GM04503 (cell line): Measurements from ENCODE around the gene PMPCB.
"Not testable (repeated sequence)": the region's sequence is repeated elsewhere in the genome, so short reads cannot be mapped to it uniquely, and the experiment has no call there.

ENCODE experiments used
- DNase-seq: peaks from one replicate; pipeline ENCODE4 v3.0.0-alpha.2; 2012; ENCODE audit warnings: low read depth

PMPCB gene

GRCh38 chr7:103296901-103297836 lies at the start of gene PMPCB:
Gene PMPCB (plus strand): TSS chr7:103297435. CDS start chr7:103297460, 25 bp downstream.
- peak; percentile 53 for DNase-seq

DNA sequence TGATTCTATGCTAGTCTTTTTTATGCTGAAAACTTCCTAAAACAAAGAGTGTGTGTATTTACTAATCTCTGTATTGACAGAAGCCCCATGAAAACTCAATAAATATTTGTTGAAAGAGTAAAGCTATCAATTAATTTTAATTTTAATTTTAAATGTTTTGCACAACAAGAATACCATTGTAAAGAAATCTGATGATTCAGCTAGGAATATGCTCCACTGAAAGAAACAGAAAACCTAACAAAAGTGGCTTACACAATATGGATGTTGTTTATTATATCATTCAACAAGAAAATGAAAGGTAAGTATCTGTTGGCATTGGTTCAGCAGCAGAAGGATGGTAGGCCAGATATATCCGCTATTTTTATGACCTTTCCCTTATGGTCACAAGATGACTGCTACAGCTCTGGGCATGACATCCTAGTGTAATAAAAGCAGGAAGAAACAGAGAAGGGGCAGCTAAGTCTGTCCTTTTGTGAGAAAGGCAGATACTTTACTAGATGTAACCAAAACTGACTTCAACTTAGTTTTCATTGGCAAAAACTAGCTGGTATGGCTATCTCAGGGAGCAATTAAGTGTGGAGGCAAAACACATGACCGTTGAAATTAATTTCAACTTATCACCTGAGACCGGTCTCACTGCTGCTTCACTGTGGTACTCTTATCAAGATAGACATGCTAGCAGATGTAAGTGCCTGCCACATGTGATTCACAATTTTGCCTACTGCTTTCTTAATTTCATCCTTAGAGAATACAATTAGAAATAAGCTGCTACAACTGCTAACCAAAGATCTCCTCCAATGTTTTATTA lies 43.3 kb upstream of the PMPCB start:
- DNase-seq, result not testable (repeated sequence)

DNA sequence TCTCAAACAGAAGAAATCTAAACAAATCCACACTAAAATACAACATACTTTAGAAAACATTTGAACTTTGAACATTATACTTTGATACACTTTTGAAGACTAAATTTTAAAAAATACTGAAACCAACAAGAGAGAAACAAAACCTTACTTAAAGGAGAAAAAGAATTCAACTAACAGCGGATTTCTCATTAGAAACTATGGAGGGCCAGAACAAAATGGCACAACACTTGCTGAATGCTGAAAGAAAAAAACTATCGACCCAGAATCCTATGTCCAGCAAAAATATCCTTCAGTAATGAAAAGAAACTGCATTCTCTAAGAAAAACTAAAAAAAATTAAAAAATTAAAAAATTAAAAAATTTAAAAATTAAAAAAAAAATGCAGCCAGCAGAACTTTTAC lies 33.2 kb upstream of the PMPCB start:
- DNase-seq, result not testable (repeated sequence)

DNA sequence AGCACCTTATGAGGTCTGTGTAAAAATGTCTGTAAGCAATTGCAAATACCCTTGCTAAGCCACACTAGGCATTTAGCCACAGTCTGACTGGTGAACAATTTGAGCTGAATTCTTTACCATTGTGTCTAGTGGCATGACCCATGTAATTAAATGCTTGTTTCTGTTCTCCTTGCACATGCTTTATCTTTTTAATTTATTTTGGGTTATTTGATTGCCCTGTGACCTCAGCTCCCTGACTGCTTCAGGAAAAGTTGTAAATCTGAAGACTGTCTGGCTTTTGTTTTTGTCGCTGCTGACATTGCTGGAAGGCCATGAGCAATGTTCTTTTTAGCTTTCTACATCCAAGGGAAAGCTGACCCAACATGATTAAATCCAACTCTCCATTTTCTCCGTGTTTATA lies 31.0 kb upstream of the PMPCB start:
- DNase-seq, result not testable (repeated sequence)

GRCh38 chr7:103273374-103273773 lies 23.9 kb upstream of the PMPCB start:
- DNase-seq, result not testable (repeated sequence)

DNA sequence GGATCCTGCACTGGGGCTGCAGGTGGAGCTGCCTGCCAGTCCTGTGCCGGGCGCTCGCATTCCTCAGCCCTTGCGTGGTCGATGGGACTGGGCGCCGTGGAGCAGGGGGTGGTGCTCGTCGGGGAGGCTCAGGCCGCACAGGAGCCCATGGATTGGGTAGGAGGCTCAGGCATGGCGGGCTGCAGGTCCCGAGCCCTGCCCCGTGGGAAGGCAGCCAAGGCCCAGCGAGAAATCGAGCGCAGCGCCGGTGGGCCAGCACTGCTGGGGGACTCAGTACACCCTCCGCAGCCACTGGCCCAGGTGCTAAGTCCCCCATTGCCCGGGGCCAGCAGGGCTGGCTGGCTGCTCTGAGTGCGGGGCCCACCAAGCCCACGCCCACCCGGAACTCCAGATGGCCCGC lies 22.4 kb upstream of the PMPCB start:
- DNase-seq, result not testable (repeated sequence)

- not testable (repeated sequence) for DNase-seq
Observed at GRCh38 chr7:103278195-103278594, 19.0 kb upstream of the PMPCB start.

DNA sequence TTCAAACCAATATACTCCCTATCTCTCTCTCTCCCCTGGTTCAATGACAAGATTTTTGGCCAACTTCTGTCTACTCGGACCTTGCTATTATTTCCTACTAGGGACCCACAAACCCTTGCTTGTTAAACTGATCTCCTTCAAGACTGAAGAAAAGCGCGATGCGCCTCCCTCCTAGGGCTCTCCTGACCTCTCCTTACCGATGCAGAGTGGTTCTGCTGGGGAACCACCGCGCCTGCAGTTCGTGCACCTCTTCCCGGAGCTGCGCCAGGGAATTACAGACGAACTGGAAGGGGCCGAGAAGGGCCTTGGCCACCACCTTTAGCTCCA lies 17.6 kb upstream of the PMPCB start:
- not testable (repeated sequence) for DNase-seq

- DNase-seq, result not testable (repeated sequence)
Observed at GRCh38 chr7:103279963-103280802, 17.1 kb upstream of the PMPCB start.

DNA sequence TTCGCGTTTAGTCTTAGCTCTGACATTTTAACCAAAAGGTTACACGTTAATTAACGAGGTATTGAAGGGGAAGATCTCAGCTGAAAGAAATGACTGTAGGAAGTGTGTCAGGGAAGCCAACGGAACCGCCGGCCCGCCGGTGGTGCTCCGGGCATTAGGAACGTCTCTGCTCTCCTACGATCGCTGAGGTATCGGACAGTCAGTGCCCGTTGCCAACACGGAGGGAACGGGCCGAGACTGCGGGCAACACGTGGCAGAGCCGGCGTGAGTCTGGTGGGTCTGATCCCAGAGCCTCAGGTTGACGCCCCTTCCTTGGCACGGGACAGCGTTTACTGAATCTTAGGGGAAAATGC lies 16.5 kb upstream of the PMPCB start:
- DNase-seq, result not testable (repeated sequence)

DNA sequence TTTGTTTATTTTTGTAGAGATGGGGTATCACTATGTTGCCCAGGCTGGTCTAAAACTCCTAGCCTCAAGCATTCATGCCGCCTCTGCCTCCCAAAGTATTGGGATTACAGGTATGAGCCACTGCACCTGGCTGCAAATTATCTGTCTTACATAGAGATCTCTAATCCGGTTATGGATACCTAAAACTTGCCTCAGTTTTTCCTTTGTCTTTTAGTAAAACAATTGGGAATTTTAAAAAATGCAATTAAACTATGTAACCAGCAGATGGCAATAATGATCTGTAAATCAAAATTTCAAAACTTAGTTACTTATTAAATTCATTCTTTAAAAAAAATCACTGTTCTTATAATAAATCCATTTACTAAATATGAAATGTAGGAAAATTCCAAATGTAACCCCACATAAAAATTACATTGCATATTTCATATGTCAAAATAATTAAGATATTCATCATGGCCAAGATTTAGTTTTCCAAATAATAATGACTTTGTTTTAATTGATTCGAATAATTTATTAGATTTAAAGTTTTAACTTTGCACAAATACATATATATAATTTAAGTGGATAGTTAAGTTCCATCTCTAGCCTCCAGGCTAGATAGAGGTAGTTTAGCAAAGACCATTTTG lies 14.3 kb upstream of the PMPCB start:
- DNase-seq, result not testable (repeated sequence)

DNA sequence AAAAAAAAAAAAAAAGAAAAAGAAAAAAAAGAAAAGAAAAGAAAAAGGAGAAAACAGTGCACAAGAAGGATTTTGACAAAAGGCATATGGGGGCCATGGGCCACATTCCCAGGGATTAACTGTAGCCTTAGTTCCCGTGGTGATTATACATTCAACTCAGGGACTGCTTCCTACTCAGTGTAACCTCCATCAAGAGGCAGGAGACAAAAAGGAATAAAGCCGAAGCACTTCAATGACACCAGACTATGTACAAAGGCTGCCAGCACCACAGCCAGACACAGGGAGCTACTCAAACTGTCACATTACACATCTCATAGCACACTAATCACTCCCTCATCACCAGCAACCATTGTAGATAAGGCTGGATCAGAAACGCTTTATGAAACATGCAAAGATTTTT lies 5.1 kb upstream of the PMPCB start:
- no peak for DNase-seq

DNA sequence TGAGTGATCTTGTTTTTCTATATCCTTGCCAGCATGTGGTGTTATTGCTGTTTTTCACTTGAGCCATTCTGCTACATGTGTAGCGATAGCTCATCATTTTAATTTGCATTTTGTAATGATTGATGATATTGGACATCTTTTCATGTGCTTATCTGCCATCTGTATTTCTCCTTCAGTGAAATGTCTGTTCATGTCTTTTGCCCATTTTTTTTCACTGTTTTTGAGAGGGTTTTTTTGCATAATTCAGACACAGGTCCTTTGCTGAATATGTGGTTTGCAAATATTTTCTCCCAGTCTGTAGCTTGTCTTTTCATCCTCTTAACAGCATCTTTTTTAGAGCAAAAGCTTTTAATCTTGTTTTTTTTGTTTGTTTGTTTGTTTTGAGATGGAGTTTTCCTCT lies 3.7 kb upstream of the PMPCB start:
- DNase-seq, result no peak

- no peak for DNase-seq
Observed at GRCh38 chr7:103297837-103298179, 573 bp downstream of the PMPCB start.

DNA sequence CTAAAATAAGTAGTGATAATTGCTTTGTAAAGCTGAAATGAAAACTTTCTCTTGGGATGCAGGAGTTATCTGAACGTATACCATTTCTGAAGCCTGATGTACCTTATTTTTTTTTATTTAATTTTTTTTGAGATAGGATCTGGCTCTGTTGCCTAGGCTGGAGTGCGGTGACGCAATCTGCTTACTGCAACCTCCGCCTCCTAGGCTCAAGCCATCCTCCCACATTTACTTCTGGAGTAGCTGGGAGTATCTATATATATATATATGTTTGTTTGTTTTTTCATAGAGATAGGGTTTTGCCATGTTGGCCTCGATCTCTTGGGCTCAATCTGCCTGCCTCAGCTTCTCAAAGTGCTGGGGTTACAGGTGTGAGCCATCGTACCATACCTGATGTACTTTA lies 2.4 kb downstream of the PMPCB start:
- no peak for DNase-seq

GRCh38 chr7:103301441-103301840 lies 4.2 kb downstream of the PMPCB start:
- no peak for DNase-seq

- DNase-seq, result no peak
Observed at GRCh38 chr7:103307503-103308231, 10.4 kb downstream of the PMPCB start.

GRCh38 chr7:103314852-103315251 lies 17.6 kb downstream of the PMPCB start:
- no peak for DNase-seq

DNA sequence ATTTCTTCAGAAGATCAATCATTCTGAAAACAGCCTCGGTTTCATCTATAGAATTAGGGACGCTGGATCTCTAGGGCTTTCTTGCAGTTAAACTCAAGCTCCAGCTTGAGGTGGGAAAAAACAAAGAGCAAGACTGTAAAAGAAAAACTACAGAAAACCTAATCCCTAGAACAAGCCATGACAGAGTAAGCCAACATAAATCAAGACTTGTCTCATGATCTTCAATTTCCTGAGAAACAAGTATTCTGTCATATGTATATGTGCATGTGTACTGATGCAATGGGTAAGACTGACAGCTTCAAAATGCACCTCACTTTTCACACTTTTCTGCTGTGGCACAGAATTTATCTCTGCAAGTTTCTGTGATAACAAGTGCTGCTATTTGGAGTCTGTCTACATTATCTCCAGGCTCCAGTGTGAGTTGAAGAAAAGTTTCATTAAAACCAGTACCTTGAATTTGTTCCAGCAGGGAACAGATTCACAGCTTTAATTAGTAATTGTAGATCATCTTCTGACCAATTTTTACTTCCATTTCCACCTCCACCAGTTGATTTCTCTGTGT lies 19.2 kb downstream of the PMPCB start:
- DNase-seq, result no peak

DNA sequence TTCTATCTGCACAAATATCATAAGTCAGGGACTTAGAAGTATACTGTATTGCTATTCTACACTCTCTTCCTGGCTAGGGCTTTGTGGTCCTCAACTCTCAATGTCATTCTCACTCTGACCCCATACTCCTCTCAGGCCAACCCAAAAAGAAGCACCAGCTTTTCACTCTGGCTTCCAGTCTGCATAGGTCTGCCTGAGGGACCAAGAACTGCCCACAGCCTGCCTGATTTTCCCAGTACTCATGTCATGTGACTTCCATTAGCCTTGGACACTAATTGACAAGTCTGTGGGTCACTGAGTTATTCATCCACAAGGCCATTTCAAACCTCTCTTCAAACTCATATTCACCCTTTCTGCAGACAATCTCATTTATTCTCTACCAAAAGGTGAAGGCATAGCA lies 19.8 kb downstream of the PMPCB start:
- no peak for DNase-seq

DNA sequence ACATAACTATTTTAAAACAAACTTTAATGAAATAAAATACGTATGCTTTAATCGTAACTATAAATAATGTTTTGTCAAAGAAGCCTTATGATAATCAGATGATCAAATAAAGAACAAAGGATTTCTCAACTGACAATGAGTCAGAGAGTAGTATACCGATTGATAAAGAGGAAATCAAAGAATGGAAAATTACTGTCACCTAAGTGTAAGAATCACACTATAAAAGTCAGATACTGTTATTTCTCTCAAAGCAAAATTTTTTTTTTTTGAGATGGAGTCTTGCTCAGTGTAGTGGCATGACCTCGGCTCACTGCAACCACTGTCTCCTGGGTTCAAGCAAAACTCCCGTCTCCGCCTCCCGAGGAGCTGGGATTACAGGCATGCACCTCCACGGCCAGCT lies 28.5 kb downstream of the PMPCB start:
- DNase-seq, result no peak
